ENCODE results near the gene NKX1-2.
A peak's percentile ranks its signal among the peaks of the same experiment; 100 is the strongest.

NKX1-2 gene

GRCh38 chr10:124450012-124450782, at the start of gene NKX1-2:
Gene NKX1-2, minus strand, starts transcription at chr10:124450035. Its CDS starts 92 bp downstream, at chr10:124449943.
- 0 out of 2 replicates have a peak, but pooled peaks cover 8% of the 10 kb centered on the region for H3K36me3 ChIP-seq (ENCODE audit: insufficient read depth, low read depth, low read length)
- peaks cover 83% of the 10 kb centered on the region for H3K27me3 ChIP-seq (ENCODE audit: insufficient read depth, low read length)
- H3K9ac ChIP-seq (ENCODE audit: low read depth, low read length): peak within 1 kb of the TSS; percentile 61; the same call in 1 of the 2 replicates
- peak within 1 kb of the TSS; percentile 67 for H3K4me3 ChIP-seq (ENCODE audit: low read length)
- H3K4me1 ChIP-seq (ENCODE audit: insufficient read depth, low read length): peaks cover 36% of the 10 kb centered on the region; the same call in 1 of the 2 replicates
- no peak within 1 kb of the TSS for H3K27ac ChIP-seq (ENCODE audit: low read length)
- no peaks in the 10 kb centered on the region for H3K9me3 ChIP-seq (ENCODE audit: insufficient read depth, low read depth, low read length)

GRCh38 chr10:124498056-124498455, 48.2 kb upstream of the NKX1-2 start:
- H3K27ac ChIP-seq (ENCODE audit: low read length): no peak overlapping the region
- peaks cover 7% of the 10 kb centered on the region for H3K9me3 ChIP-seq (ENCODE audit: insufficient read depth, low read depth, low read length)
- no peaks in the 10 kb centered on the region for H3K4me1 ChIP-seq (ENCODE audit: insufficient read depth, low read length)
- no peak overlapping the region for H3K9ac ChIP-seq (ENCODE audit: low read depth, low read length)
- peaks cover 20% of the 10 kb centered on the region for H3K36me3 ChIP-seq (ENCODE audit: insufficient read depth, low read depth, low read length)
- no peaks in the 10 kb centered on the region for H3K27me3 ChIP-seq (ENCODE audit: insufficient read depth, low read length)
- H3K4me3 ChIP-seq (ENCODE audit: low read length): no peak overlapping the region

- H3K9ac ChIP-seq (ENCODE audit: low read depth, low read length): no peak overlapping the region
- H3K4me1 ChIP-seq (ENCODE audit: insufficient read depth, low read length): no peaks in the 10 kb centered on the region
- H3K36me3 ChIP-seq (ENCODE audit: insufficient read depth, low read depth, low read length): peaks cover 20% of the 10 kb centered on the region
- no peak overlapping the region for H3K27ac ChIP-seq (ENCODE audit: low read length)
- no peaks in the 10 kb centered on the region for H3K27me3 ChIP-seq (ENCODE audit: insufficient read depth, low read length)
- H3K9me3 ChIP-seq (ENCODE audit: insufficient read depth, low read depth, low read length): peaks cover 7% of the 10 kb centered on the region
- H3K4me3 ChIP-seq (ENCODE audit: low read length): no peak overlapping the region
These were observed 47.5 kb upstream of the NKX1-2 start for GRCh38 chr10:124497196-124497881.

GRCh38 chr10:124496620-124497019, 46.8 kb upstream of the NKX1-2 start:
- peaks cover 7% of the 10 kb centered on the region for H3K9me3 ChIP-seq (ENCODE audit: insufficient read depth, low read depth, low read length)
- H3K27ac ChIP-seq (ENCODE audit: low read length): no peak overlapping the region

GRCh38 chr10:124496150-124496549, 46.3 kb upstream of the NKX1-2 start:
- Histone ChIP-seq H3K9ac (ENCODE audit: low read depth, low read length) (no peak overlapping the region), H3K27ac (ENCODE audit: low read length) (no peak overlapping the region), H3K4me1 (ENCODE audit: insufficient read depth, low read length) (no peaks in the 10 kb centered on the region), H3K27me3 (ENCODE audit: insufficient read depth, low read length) (no peaks in the 10 kb centered on the region), H3K4me3 (ENCODE audit: low read length) (no peak overlapping the region), H3K36me3 (ENCODE audit: insufficient read depth, low read depth, low read length) (peaks cover 19% of the 10 kb centered on the region), H3K9me3 (ENCODE audit: insufficient read depth, low read depth, low read length) (peaks cover 7% of the 10 kb centered on the region)

More at GRCh38 chr10:124496620-124497019, 46.8 kb upstream of the NKX1-2 start:
- Histone ChIP-seq H3K4me3 (ENCODE audit: low read length) (no peak overlapping the region), H3K9ac (ENCODE audit: low read depth, low read length) (no peak overlapping the region; the same call in 1 of the 2 replicates), H3K36me3 (ENCODE audit: insufficient read depth, low read depth, low read length) (peaks cover 20% of the 10 kb centered on the region), H3K27me3 (ENCODE audit: insufficient read depth, low read length) (no peaks in the 10 kb centered on the region), H3K4me1 (ENCODE audit: insufficient read depth, low read length) (no peaks in the 10 kb centered on the region)

GRCh38 chr10:124495725-124496124, 45.9 kb upstream of the NKX1-2 start:
- Histone ChIP-seq H3K9me3 (ENCODE audit: insufficient read depth, low read depth, low read length) (peaks cover 4% of the 10 kb centered on the region), H3K4me3 (ENCODE audit: low read length) (no peak overlapping the region), H3K36me3 (ENCODE audit: insufficient read depth, low read depth, low read length) (peaks cover 15% of the 10 kb centered on the region), H3K9ac (ENCODE audit: low read depth, low read length) (no peak overlapping the region), H3K27me3 (ENCODE audit: insufficient read depth, low read length) (no peaks in the 10 kb centered on the region), H3K27ac (ENCODE audit: low read length) (no peak overlapping the region), H3K4me1 (ENCODE audit: insufficient read depth, low read length) (no peaks in the 10 kb centered on the region)

- Histone ChIP-seq H3K9ac (ENCODE audit: low read depth, low read length) (no peak overlapping the region), H3K9me3 (ENCODE audit: insufficient read depth, low read depth, low read length) (no peaks in the 10 kb centered on the region), H3K4me3 (ENCODE audit: low read length) (no peak overlapping the region), H3K36me3 (ENCODE audit: insufficient read depth, low read depth, low read length) (peaks cover 16% of the 10 kb centered on the region; the same call in 1 of the 2 replicates), H3K27ac (ENCODE audit: low read length) (no peak overlapping the region), H3K4me1 (ENCODE audit: insufficient read depth, low read length) (no peaks in the 10 kb centered on the region), H3K27me3 (ENCODE audit: insufficient read depth, low read length) (no peaks in the 10 kb centered on the region)
These were observed 45.3 kb upstream of the NKX1-2 start for GRCh38 chr10:124495162-124495561.

GRCh38 chr10:124494046-124494807, 44.4 kb upstream of the NKX1-2 start:
- H3K27ac ChIP-seq (ENCODE audit: low read length): no peak overlapping the region
- H3K36me3 ChIP-seq (ENCODE audit: insufficient read depth, low read depth, low read length): peaks cover 14% of the 10 kb centered on the region; the same call in 1 of the 2 replicates
- no peak overlapping the region for H3K9ac ChIP-seq (ENCODE audit: low read depth, low read length)
- H3K4me3 ChIP-seq (ENCODE audit: low read length): no peak overlapping the region
- no peaks in the 10 kb centered on the region for H3K27me3 ChIP-seq (ENCODE audit: insufficient read depth, low read length)
- H3K4me1 ChIP-seq (ENCODE audit: insufficient read depth, low read length): no peaks in the 10 kb centered on the region
- H3K9me3 ChIP-seq (ENCODE audit: insufficient read depth, low read depth, low read length): no peaks in the 10 kb centered on the region

GRCh38 chr10:124493214-124493882, 43.5 kb upstream of the NKX1-2 start:
- Histone ChIP-seq H3K27ac (ENCODE audit: low read length) (no peak overlapping the region), H3K4me1 (ENCODE audit: insufficient read depth, low read length) (no peaks in the 10 kb centered on the region), H3K9me3 (ENCODE audit: insufficient read depth, low read depth, low read length) (no peaks in the 10 kb centered on the region), H3K9ac (ENCODE audit: low read depth, low read length) (no peak overlapping the region), H3K36me3 (ENCODE audit: insufficient read depth, low read depth, low read length) (peaks cover 23% of the 10 kb centered on the region), H3K4me3 (ENCODE audit: low read length) (no peak overlapping the region), H3K27me3 (ENCODE audit: insufficient read depth, low read length) (no peaks in the 10 kb centered on the region)

- peaks cover 25% of the 10 kb centered on the region for H3K36me3 ChIP-seq (ENCODE audit: insufficient read depth, low read depth, low read length)
- H3K4me1 ChIP-seq (ENCODE audit: insufficient read depth, low read length): no peaks in the 10 kb centered on the region
- no peaks in the 10 kb centered on the region; the same call in 1 of the 2 replicates for H3K9me3 ChIP-seq (ENCODE audit: insufficient read depth, low read depth, low read length)
- no peak overlapping the region for H3K4me3 ChIP-seq (ENCODE audit: low read length)
- H3K9ac ChIP-seq (ENCODE audit: low read depth, low read length): no peak overlapping the region
- H3K27ac ChIP-seq (ENCODE audit: low read length): no peak overlapping the region
- H3K27me3 ChIP-seq (ENCODE audit: insufficient read depth, low read length): no peaks in the 10 kb centered on the region
These were observed 42.4 kb upstream of the NKX1-2 start for GRCh38 chr10:124492266-124492665.

- Histone ChIP-seq H3K4me1 (ENCODE audit: insufficient read depth, low read length) (no peaks in the 10 kb centered on the region), H3K9me3 (ENCODE audit: insufficient read depth, low read depth, low read length) (peaks cover 7% of the 10 kb centered on the region; the same call in 1 of the 2 replicates), H3K9ac (ENCODE audit: low read depth, low read length) (no peak overlapping the region), H3K36me3 (ENCODE audit: insufficient read depth, low read depth, low read length) (peaks cover 30% of the 10 kb centered on the region), H3K27me3 (ENCODE audit: insufficient read depth, low read length) (no peaks in the 10 kb centered on the region), H3K27ac (ENCODE audit: low read length) (no peak overlapping the region), H3K4me3 (ENCODE audit: low read length) (no peak overlapping the region)
These were observed 41.3 kb upstream of the NKX1-2 start for GRCh38 chr10:124491105-124491504.
